GM12873 (cell line): Measurements from ENCODE around the gene TRIM39.

Experiments
- TF ChIP-seq, protein P1 (sequence below): IDR thresholded peaks from 2 replicates; pipeline ENCODE4 v1.5.1; 2012; ENCODE audit warnings: low read depth, mild to moderate bottlenecking, moderate library complexity, low read length, control low read depth; ENCODE audit not compliant: insufficient read depth; ENCODE audit errors: missing control alignments

The TRIM39 gene

DNA sequence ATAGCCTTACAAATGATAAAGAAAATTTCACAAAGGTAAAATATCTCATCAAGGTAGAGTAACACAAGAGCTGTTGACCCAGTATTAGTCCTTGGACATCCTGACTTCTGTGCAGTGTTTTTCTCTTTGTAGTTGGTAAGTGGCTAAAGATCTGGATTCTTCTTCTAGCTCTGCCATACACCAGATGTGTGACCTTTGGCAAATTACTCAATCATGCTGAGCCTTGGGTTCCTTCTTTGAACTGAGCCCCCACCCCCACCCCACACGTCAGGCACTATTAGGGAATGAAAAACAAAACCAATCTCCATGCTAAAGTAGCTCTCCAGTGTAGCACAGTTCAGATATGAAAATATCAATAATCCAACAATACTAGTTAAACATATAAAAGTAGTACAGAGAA, 15.1 kb upstream of the TRIM39 start:
- TF ChIP-seq, protein P1, sequence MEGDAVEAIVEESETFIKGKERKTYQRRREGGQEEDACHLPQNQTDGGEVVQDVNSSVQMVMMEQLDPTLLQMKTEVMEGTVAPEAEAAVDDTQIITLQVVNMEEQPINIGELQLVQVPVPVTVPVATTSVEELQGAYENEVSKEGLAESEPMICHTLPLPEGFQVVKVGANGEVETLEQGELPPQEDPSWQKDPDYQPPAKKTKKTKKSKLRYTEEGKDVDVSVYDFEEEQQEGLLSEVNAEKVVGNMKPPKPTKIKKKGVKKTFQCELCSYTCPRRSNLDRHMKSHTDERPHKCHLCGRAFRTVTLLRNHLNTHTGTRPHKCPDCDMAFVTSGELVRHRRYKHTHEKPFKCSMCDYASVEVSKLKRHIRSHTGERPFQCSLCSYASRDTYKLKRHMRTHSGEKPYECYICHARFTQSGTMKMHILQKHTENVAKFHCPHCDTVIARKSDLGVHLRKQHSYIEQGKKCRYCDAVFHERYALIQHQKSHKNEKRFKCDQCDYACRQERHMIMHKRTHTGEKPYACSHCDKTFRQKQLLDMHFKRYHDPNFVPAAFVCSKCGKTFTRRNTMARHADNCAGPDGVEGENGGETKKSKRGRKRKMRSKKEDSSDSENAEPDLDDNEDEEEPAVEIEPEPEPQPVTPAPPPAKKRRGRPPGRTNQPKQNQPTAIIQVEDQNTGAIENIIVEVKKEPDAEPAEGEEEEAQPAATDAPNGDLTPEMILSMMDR = no peak

GRCh38 chr6:30312266-30312665, 14.5 kb upstream of the TRIM39 start:
- TF ChIP-seq, protein P1 = no peak

DNA sequence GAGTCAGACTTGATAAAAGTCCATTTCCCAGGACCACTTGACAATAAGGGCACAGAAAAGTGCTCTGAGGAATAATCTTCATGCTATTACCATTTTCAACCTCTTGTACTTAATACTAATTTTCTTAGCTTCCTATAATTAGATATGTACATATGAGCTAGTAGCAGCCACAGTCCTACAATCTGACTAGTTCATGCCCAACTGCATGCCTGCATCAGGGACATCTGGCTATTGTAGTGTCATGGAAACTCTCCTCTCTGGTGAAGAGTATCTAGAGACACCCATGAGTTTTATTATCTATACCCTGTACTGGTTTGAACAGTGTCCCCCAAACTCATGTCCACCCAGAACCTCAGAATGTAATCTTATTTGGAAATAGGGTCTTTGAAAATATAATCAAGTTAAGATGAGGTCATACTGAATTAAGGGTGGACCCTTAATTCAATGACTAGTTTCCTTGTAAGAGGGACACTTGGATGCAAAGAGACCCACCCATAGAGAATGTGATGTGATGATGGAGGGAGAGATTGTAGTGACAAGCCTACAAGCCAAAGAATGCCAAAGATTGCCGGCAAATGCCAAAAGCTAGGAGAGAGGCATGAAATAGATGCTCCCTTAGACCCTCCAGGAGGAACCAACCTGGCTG, 13.9 kb upstream of the TRIM39 start:
- TF ChIP-seq, protein P1 = no peak

- TF ChIP-seq, protein P1 = no peak
Measured at GRCh38 chr6:30315156-30315555, 11.6 kb upstream of the TRIM39 start.

GRCh38 chr6:30317913-30318589, 8.7 kb upstream of the TRIM39 start:
- TF ChIP-seq, protein P1 = no peak

DNA sequence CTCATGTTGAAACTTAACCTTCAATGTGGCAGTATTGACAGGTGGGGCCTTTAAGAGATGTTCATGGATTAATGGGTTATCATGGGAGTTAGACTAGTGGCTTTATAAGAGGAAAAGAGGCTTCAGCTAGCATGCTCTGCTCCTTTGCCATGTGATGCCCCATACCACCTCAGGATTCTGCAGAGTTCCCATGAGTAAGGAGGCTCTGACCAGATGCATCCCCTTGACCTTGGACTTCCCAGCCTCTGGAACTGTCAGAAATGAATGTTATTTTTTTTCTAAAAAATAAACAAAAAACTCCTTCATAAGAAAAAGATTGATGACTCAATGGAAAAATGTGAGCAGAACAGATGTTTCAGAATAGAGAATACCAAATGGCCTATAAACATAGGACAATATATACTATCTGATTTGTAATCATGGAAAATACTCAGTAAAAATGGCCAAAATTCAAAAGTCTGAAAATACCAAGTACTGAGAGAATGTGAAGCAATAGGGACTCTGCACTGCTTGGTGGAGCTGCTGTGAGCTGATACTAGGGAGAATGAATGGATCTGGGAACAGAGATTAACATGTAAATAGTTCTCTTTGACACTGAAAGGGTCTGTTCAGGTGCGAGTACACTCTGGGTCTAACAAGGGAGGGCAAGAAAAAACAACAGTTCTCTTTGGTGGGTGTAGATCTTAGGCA, 7.4 kb upstream of the TRIM39 start:
- TF ChIP-seq, protein P1 = no peak

GRCh38 chr6:30321692-30322388, 4.9 kb upstream of the TRIM39 start:
- TF ChIP-seq, protein P1 = no peak
